ENCODE measurements around the gene RIN3. TPM values are rescaled to one million over a fixed set of nuclear protein-coding genes. Genes with fewer than 3 reads are reported as not detected.

Gene RIN3
- total RNA-seq, 4 donors from 2014 or later: 2.1 to 10.4 (median 7.2) TPM

- WGBS: 48% methylated on average over 6 of the region's 6 CpGs
- Histone ChIP-seq H3K27ac (no peak overlapping the region), H3K4me3 (no peak overlapping the region), H3K4me1 (peaks cover 28% of the 10 kb centered on the region), H3K9me3 (no peaks in the 10 kb centered on the region), H3K36me3 (no peaks in the 10 kb centered on the region), H3K27me3 (no peaks in the 10 kb centered on the region)
- DNase-seq (ENCODE audit: low spot score in 2 of 2): peak in 1 of 2 donors; percentile 55
- no peak for TF ChIP-seq POLR2A (IDR thresholded peaks at IDR 0.05)
- TF ChIP-seq, protein P1, sequence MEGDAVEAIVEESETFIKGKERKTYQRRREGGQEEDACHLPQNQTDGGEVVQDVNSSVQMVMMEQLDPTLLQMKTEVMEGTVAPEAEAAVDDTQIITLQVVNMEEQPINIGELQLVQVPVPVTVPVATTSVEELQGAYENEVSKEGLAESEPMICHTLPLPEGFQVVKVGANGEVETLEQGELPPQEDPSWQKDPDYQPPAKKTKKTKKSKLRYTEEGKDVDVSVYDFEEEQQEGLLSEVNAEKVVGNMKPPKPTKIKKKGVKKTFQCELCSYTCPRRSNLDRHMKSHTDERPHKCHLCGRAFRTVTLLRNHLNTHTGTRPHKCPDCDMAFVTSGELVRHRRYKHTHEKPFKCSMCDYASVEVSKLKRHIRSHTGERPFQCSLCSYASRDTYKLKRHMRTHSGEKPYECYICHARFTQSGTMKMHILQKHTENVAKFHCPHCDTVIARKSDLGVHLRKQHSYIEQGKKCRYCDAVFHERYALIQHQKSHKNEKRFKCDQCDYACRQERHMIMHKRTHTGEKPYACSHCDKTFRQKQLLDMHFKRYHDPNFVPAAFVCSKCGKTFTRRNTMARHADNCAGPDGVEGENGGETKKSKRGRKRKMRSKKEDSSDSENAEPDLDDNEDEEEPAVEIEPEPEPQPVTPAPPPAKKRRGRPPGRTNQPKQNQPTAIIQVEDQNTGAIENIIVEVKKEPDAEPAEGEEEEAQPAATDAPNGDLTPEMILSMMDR (IDR thresholded peaks at IDR 0.05): no peak
- TF ChIP-seq EP300 (IDR thresholded peaks at IDR 0.05): no peak
- no peak for TF ChIP-seq POLR2AphosphoS5 (IDR thresholded peaks at IDR 0.05)
These were observed 1.9 kb upstream of the RIN3 start for GRCh38 chr14:92511453-92512238.

- no peak for DNase-seq (ENCODE audit: low spot score in 2 of 2)
- Histone ChIP-seq H3K36me3 (no peaks in the 10 kb centered on the region), H3K4me3 (peak overlapping the region; percentile 79), H3K4me1 (peaks cover 28% of the 10 kb centered on the region), H3K27ac (no peak overlapping the region), H3K27me3 (no peaks in the 10 kb centered on the region), H3K9me3 (no peaks in the 10 kb centered on the region)
- 71% methylated on average over 6 of the region's 9 CpGs for WGBS
- no peak for TF ChIP-seq POLR2AphosphoS5 (IDR thresholded peaks at IDR 0.05)
- TF ChIP-seq EP300 (IDR thresholded peaks at IDR 0.05): no peak
- no peak for TF ChIP-seq POLR2A (IDR thresholded peaks at IDR 0.05)
- TF ChIP-seq, protein P1 (IDR thresholded peaks at IDR 0.05): no peak
These were observed 776 bp upstream of the RIN3 start for GRCh38 chr14:92512807-92513203.

DNA sequence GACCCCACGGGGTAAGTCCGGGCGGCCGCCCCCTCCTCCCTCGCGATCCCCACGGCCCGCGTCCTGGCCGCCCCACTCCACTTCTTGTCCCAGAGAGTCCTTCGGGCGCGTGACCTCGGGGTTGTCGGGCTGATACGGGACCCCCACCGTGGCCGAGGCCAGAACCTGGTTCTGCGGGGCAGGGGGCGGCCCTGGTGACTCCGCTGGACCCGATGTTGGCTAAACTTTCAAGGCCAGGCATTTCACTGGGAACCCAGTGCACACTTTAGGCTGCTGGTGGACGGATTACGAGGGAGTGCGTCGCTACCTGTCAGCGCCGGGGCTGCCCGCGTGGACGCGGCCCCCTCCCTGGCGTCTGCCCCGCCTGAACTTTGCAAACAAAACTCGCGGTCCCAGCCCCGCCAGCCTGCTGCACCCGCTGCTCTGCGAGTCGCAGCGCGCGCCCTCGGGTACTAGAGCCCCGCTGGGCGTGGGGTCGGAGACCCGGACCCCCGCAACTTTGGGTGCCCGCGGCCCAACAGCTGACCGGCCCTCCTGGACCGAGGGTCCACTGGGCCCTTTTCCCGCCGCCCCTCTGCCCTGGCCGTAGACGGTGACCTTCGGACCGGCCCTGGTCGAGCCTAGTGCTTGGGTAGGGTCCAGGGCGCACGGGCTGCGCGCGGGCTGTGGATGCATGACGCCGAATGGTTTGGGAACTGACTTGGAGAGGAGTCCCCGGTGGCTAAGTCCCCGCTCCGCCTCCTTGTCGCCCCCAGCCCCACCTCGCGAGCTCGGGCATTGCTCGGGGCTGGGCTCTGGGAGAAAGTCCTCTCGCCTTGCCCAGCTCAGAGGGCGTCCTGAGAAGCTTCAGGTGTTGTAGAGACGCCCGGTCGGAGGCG is 624 bp downstream of the RIN3 start:
- no peak for TF ChIP-seq POLR2AphosphoS5 (IDR thresholded peaks at IDR 0.05)
- TF ChIP-seq, protein P1 (IDR thresholded peaks at IDR 0.05): no peak
- 12% methylated on average over 26 of the region's 81 CpGs for WGBS
- no peak for DNase-seq (ENCODE audit: low spot score in 2 of 2)
- Histone ChIP-seq H3K9me3 (no peaks in the 10 kb centered on the region), H3K4me3 (peak overlapping the region; percentile 79), H3K36me3 (no peaks in the 10 kb centered on the region), H3K4me1 (peaks cover 28% of the 10 kb centered on the region), H3K27ac (peak overlapping the region; percentile 86), H3K27me3 (no peaks in the 10 kb centered on the region)

GRCh38 chr14:92514844-92515514 is 1.4 kb downstream of the RIN3 start:
- H3K4me3 ChIP-seq: peak overlapping the region; percentile 79
- 78% methylated on average over 11 of the region's 15 CpGs for WGBS
- H3K4me1 ChIP-seq: peaks cover 28% of the 10 kb centered on the region
- no peak for TF ChIP-seq POLR2AphosphoS5 (IDR thresholded peaks at IDR 0.05)
- TF ChIP-seq EP300 (IDR thresholded peaks at IDR 0.05): no peak
- TF ChIP-seq, protein P1 (IDR thresholded peaks at IDR 0.05): no peak
- TF ChIP-seq POLR2A (IDR thresholded peaks at IDR 0.05): no peak
- H3K36me3 ChIP-seq: no peaks in the 10 kb centered on the region
- no peaks in the 10 kb centered on the region for H3K27me3 ChIP-seq
- H3K9me3 ChIP-seq: no peaks in the 10 kb centered on the region
- H3K27ac ChIP-seq: peak overlapping the region; percentile 86
- DNase-seq (ENCODE audit: low spot score in 2 of 2): no peak

All from suprapubic skin (tissue), 4 donors.